ENCODE results near the gene NSF. TPM values are rescaled to one million over a fixed set of nuclear protein-coding genes. Genes with fewer than 3 reads are reported as not detected.

The NSF gene
- total RNA-seq, 1 donor from 2014 or later: 28.6 TPM

GRCh38 chr17:46719891-46720290, 129.4 kb downstream of the NSF start:
- peak; percentile 16 for DNase-seq

DNA sequence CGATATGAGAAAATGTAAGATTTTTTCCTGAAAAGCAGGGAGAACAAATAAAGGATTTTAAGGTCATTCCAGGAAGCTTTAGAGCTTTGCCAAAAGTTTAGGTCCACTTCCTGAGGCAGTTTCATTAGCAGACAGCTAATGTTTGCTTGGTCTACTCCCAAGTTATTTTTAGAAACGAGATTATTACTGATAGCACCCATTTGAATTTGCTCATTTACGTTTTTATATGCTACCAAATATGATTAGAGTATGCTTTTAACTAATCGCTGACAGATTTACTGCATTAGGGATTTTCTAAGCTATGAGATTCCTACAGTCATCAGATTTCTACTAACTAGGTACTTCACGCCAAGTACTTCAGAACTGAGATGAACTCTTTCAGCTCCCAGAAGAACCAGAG, 129.9 kb downstream of the NSF start:
- DNase-seq: no peak

- DNase-seq: no peak
Measured at GRCh38 chr17:46722662-46723285, 132.3 kb downstream of the NSF start.

DNA sequence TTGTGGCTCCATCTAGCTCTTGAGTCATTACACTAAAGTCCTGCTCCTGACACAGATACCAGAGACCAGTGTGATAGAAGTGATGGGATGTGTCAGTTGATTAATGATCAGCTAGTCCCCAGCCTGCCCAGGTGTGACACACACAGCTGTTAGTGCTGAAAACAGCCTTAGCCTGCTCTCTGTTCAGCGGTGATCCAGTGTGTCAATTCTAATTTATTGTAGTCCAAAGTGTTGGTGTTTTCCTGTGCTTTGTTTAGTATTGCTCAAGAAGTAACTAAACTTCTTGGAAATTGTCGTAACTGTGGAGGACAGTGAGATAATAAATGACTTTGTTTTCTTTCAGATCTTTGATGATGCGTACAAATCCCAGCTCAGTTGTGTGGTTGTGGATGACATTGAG, 135.7 kb downstream of the NSF start:
- no peak for DNase-seq

DNA sequence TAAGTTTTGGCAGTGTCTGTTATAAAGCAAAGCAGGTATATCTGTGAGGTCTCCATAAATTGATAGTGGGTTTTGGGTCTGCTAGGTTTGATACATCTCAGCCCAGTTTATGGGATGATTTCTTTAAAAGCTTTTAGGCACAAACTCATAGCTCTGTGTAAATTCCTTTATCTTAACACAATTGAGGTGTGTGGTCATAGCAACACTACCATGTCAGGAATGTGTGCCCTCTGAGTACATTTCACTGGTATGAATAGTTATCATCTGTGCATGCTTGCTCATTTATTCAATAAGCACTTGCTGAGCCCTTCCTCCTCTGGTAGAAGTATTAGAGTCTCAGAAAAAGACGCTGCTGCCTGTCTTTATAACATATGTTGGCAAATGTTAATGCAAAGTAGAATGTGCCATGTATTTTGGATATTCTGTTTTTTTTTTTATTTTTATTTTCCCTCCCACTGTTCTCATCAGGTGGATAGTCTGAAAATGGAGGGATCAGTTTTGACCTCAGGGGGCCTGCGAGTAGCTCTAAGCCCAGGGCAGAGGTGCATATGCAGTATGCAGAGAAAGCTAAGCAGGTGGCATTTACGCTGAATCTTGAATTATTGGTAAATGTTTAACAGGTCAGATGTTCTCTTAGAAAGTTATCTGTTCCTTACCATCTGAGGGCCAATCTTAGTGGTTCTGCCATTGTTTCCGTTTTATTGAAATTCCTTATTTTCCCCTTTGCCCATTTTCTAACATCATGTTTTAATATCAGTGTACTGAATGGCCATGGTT, 137.3 kb downstream of the NSF start:
- no peak for DNase-seq

GRCh38 chr17:46730026-46730425, 139.6 kb downstream of the NSF start:
- no peak for DNase-seq

DNA sequence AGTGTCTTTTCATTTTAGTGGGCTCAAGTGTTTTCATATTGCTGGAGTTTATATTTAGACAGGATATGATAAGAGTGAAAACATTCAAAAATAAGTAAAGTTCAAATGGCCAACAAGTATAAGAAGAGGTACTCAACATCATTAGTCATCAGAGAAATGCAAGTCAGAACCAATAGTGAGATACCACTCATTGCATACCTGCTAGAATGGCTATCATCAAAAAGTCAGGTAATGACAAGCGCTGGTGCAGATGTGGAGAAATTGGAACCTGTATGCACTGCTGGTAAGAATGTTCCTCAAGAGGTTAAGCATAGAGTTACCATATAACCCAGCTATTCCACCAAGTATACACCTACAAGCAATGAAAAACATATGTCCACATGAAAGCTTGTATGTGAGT, 140.2 kb downstream of the NSF start:
- no peak for DNase-seq

- no peak for DNase-seq
Measured at GRCh38 chr17:46732160-46732559, 141.7 kb downstream of the NSF start.

GRCh38 chr17:46732754-46733398, 142.4 kb downstream of the NSF start:
- DNase-seq: no peak

DNA sequence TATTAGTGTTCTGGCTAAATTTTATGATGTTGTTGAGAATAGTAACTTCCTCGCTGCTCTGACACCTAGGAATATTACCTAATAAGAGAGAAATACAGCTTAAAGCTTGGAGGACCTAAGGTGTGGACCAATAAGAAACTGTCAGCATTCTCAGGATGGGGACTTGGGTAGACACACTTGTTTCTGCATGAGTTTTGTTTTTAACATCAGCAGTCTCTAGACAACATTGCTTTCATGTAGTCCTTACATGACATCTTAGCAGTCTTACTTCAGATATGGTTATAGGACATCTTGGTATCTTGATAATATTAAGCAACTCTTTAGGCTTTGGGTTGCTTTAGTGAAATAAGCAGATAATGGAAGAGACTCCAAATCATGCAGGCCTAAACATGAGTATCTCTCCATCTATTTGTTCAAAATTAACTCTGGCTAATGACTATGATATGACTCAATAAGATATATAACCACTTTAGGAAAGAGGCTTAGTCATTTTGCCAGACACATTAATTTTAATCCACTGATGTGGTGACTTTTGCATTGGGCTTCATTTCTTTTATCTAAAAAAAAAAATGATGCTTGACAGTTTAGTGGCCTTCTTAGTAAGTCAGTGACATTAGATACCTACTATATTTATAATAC, 143.5 kb downstream of the NSF start:
- no peak for DNase-seq

GRCh38 chr17:46736100-46736499, 145.6 kb downstream of the NSF start:
- no peak for DNase-seq

- no peak for DNase-seq
Measured at GRCh38 chr17:46737326-46737725, 146.9 kb downstream of the NSF start.

DNA sequence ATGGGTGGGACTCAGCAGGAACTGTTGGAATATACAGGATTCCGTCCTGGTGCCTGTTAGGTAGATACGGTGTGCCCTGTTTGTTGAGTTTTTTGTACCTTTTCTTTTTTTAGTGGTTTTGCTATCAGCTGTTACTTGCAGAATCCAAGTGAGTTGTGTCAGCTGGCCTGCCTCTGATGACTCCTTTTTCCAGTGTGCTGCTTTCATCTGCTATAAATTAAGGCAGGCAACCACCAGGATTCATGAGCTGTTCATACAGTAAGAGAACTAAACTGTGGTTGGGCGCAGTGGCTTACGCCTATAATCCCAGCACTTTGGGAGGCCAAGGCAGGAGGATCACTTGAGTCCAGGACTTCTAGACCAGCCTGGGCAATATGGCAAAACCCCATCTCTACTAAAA, 148.1 kb downstream of the NSF start:
- DNase-seq: no peak

- no peak for DNase-seq
Measured at GRCh38 chr17:46739982-46740381, 149.5 kb downstream of the NSF start.

DNA sequence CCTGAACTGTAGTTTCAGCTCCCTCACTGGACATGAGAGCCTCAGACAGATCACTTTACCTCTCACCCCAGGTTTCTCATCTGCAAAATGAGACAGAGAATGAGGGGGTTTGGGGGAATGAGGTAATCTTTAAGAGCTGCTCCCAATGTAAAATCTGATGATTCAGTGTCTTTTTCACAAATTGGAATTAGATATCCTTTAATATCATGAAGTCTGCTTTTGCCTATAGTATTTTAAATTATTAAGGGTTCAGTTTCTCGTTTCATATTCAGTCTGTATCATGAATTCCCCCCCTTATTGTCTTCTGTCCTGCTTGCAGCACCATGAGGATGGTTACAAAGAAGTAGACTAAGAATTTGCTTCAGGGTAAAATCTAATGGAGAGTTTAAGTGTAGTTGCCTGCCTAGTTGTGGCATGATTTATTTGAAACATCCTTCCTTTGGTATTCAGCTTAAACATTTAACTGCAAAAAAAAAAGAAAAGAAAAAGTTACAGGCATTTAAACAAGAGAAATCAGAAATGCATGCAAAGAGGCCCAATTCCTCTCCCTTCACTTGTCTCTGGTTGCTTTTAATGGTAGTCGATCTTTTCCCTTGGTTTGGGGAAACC, 150.8 kb downstream of the NSF start:
- no peak for DNase-seq

GRCh38 chr17:46742565-46743270, 152.2 kb downstream of the NSF start:
- peak; percentile 17 for DNase-seq

- no peak for DNase-seq
Measured at GRCh38 chr17:46744441-46744840, 154.0 kb downstream of the NSF start.

- no peak for DNase-seq
Measured at GRCh38 chr17:46745376-46745775, 154.9 kb downstream of the NSF start.

GRCh38 chr17:46751425-46751824, 161.0 kb downstream of the NSF start:
- no peak for DNase-seq

- no peak for DNase-seq
Measured at GRCh38 chr17:46753776-46754175, 163.3 kb downstream of the NSF start.

- no peak for DNase-seq
Measured at GRCh38 chr17:46756081-46756735, 165.7 kb downstream of the NSF start.

Data from tongue (tissue), 2 donors.